Jurkat, Clone E6-1 (cell line): ENCODE measurements around the gene CCNQ.
A peak's percentile ranks its signal among the peaks of the same experiment; 100 is the strongest.

Experiments used
- DNase-seq: peaks from one replicate; pipeline ENCODE4 v3.0.0-alpha.2; 2011; ENCODE audit warnings: low read depth, low spot score
- H3K4me3 ChIP-seq: 2 replicates; pipeline ENCODE4 v1.5.1; 2011; ENCODE audit warnings: mild to moderate bottlenecking, low read length, control low read depth, moderate library complexity

Gene CCNQ

DNA sequence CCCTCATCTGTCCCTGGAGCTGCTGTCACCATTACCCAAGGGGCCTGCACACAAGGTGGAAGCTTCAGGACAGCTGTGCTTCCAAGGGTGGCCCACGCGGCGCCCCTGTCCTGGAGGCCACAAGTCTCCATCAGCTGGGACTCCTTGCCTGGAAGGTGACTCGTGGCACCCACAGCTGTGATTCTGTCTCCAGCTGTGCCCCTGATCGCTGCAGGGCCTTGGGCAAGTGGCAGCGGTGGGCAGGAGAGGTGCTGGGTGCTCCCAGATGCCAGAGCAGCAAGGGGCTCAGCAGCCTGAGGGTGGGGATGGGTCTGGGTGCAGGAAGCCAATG, 39.1 kb upstream of the CCNQ start:
- no peak for DNase-seq
- H3K4me3 ChIP-seq = no peak overlapping the region

DNA sequence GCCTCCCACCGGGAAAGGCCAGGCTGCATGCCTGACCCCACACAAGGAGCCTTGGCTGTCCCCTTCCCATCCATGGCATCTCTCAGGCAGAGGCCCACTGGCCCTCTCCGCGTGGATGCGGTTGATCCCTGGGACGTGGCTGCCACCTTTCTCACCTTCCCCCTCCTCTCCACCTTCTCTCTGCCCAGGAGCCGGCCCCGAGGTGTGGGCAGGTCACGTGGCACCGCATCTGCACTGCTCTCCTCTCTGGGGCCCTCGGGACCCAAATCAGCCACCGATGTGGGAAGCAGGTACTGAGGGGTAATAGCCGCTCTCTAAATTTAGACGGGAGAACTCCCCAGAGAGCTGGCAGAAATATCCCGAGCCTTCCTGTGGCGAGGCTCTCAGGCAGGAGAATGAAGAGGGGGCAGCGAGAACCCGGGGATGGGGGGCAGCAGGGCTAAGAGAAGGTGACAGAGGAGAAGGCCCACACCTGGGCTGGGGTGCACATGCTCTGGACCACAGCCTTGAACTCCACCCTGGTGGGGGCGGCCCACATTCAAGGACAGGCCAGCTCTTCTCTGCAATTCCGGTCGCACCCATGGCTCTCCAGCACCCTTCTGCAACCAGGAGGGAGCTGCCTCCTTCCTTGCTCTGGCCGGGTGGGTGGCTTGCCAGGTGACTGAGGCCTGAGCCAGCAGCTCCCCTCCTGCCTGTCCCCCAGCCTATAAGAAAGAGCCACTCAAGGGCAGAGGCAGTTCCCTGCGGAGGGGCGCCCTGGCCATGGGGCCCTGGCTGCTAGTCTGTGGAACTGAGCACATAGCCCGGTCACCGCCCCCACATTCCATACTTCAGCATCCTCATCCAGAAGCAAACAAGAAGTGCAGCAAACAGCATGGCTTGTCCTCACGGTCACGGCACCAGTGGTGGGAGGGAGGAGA, 38.4 kb upstream of the CCNQ start:
- no peak for DNase-seq
- no peak overlapping the region for H3K4me3 ChIP-seq

DNA sequence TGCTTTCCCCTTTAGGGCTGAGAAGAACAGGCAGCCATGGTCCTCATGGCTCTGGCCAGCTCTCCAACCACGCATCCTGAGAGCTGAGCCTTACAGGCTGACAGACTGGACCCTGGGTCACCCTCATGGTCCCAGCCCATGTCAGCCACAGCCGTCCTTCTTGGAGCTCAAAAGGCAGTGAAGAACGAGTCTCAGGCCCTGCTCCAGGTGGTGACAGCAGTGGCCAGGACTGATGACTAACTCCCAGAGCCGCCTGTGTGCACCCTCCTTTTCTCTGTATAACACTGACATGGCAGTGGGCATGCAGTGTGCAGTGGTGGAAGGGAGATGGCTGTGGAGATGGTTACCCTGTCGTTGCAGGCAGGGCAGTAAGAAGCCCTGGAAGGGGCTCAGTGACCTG, 37.8 kb upstream of the CCNQ start:
- H3K4me3 ChIP-seq = no peak overlapping the region
- no peak for DNase-seq

DNA sequence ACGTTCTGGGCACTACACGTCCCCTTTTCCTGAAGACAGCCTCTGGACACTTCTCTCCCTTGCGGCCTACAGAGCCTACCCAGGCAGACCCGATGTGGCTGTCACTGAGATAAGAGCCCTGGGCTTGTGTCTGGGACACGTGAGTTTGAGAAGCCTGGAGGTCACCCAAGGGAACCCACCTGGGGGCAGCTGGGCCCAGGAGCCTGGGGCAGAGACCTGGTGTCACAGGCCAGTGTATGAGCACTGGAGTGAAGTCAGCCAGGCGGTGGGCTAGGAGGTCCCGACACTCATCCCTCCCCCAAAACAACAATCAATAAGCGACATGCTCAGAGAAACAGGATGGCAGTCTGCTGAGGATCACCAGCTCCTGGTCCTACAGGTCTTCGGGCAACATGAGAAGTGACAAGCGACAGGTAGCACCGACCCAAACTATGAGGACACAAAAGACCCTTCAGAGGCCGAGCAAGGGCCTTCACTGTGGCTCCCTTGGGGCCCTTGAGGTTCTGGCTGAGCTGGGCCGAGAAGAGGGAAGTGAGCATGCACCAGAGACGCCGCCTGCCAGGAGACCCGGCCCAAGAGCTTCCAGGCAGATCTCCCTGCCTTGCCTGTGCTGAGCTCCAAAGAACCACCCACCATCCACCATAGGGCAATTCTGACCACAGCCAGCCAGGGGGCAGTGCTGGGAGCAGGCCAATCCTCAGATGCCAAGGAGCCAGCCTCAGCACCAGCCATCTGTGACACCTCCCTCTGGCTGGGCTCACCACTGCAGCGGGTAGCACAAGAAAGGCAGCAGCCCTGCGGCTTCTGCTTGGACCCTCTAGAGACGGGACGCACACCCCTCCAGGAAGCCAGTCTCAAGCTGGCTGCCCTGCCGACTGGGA, 37.1 kb upstream of the CCNQ start:
- DNase-seq = peak; percentile 18
- H3K4me3 ChIP-seq = no peak overlapping the region

DNA sequence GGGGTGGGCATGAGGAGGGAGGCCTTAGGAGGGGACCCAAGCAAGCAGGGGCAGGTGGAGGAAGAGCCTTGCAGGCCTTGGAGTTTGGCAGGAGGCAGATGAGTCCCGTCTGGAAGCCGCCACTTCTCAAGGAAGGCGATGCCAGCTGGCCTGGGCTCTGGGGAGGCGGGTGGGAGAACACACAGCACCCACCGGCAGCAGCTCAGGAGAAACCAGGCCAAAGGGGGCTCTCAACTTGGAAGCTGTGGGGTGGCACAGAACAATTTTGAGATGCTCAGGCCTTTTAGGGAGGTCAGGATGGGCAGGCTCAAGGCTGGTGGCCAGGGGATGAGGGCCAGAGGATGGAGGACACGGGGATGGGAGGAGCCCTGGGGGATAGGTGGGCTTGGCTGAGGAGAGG, 36.4 kb upstream of the CCNQ start:
- no peak overlapping the region for H3K4me3 ChIP-seq
- DNase-seq = no peak

DNA sequence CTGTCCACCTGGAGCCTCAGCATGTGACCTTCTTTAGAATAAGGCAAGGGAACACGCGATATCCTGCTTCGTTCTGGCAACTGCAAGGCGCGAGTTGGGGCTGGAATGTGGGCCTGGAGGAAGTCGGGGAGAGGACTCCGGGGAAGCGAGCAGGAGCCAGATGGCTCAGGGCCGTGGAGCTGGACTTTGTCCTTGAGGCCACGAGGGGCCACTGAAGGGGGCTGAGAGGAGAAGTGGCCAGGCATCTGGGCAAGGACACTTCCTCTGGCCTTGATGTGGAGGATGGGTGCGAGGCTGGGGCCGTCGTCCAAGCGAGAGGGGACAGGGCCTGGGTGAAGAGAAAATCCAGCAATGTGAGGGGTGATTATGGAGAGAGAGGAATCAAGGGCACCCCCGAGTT, 35.9 kb upstream of the CCNQ start:
- no peak overlapping the region for H3K4me3 ChIP-seq
- no peak for DNase-seq

DNA sequence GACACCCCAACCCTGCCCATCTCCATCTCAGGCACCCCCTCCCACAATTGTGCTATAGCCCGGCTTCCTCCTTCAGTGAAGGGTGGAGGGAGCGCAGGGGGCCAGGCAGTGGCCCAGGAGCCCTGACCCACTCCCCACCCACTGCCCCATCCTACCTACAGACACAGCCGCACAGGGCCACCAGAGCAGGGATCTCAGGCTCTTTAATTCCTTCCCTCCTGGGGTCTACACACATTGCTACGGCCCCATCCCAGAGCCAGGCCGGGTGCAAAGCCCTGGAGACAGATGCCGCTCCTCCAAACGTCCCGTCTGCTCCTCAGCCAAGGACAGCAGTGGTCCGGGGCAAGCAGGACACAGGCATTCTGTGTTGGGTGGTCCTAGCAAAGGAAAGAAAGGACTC, 35.3 kb upstream of the CCNQ start:
- no peak overlapping the region for H3K4me3 ChIP-seq
- DNase-seq = no peak

DNA sequence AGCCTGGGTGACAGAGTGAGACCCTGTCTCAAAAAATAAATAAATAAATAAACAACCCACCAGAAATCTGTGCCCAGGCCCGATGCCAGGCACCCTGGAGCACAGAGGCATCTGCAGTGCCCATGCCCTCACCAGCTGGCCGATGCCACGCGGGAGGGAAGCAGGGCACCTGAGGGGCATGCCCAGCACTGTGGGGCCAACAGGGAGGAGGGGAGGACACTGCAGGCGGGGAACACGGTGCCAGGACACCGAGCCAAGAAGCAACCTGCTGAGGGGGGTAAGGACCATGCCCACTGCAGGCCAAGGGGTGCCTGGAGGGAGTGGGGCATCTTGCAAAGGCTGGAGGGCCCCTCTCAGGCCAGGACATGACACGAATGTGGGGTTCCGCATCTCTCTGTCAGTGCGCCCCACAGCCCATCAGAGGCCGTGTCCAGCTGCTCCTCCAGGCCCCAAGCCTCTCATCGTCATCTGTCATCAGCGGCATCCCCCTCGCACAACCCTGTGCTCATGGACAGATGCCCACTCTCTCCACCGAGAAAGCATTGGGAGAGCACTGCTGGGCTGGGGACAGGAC, 34.8 kb upstream of the CCNQ start:
- no peak for DNase-seq
- H3K4me3 ChIP-seq = no peak overlapping the region

DNA sequence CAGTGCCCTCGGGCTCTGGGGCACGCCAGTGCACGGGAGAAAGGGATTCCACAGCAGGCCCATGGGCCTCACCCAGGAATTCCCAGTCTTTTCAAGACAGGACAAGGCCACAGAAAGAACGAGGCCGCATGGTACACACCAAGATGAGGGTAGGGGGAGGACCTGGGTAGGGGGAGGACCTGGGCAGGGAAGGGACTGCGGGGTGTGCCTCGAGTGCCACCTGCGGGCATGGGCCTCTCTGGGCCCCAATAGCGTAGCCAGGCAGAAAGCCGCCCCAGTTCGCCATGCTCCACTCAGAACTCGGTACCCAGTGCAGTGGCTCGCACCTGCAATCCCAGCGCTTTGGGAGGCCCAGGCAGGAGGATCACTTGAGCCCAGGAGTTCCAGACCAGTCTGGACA, 34.1 kb upstream of the CCNQ start:
- H3K4me3 ChIP-seq = no peak overlapping the region
- no peak for DNase-seq

DNA sequence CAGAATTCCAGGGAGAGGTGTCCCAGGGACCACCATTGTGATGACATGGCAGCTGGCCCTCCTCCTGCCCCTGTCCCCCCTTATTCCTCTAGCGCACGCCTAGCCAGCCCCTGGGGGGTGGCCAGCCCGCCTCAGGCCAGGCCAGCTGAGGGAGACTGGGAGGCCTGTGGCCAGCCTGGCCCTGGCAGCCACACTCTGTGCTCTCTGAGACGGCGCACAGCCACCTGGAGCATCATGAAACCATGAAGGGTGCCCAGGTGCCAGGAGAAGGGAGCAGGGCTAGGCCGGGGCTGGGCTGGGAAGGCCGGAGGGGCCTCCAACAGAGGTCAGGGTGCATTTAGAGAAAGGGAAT, 33.6 kb upstream of the CCNQ start:
- DNase-seq = no peak
- H3K4me3 ChIP-seq = no peak overlapping the region

DNA sequence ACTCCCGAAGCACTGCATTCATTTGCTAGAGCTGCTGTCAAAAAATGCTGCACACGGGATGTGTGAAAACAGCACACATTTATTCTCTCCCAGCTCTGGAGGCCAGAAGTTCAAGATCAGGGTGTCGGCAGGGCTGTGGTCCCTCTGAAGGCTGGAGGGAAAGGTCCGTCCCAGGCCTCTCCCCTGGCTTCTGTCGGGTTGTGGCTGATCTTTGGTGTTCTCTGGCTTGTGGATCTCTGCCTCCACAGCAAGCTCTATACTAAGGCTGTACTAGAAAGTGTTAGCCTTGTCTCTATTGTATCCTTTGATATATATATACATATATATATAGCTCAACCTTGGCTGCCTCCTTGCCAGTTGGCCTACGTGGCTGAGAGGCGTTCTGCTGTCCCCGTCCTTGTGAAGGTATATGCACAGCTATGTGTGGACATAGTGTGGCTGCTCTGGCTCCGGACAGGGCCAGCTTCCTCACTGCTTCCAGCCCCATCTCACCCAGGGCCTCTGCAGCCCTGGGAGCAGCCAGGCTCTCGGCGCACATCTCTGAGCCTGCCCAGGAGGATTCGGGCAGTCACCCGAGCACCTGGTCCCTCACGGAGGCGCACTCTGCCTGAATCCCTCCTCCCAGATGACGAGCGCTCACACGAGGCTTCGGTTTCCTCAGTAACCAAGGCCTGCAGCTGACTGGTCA, 33.1 kb upstream of the CCNQ start:
- DNase-seq = no peak

DNA sequence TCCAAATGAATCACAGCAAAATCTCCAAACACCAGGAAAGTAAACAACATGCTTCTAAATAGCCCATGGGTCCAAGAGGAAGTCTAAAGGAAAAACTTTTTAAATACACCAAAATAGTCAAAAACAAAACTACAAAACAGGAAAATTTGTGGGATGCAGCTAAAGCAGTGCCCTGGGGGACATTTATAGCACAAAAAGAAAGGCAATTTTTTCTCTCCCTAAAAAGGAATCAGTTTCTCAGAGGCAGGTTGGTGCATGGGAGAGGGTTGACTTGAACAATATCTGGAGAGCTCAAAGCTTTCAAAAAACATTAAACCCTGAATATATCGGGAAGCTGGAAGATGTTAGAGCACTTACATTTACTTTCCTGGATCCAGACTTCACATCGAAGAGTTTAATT, 32.4 kb upstream of the CCNQ start:
- no peak overlapping the region for H3K4me3 ChIP-seq
- no peak for DNase-seq

More for the DNA sequence above, 33.1 kb upstream of the CCNQ start:
- H3K4me3 ChIP-seq = no peak overlapping the region

DNA sequence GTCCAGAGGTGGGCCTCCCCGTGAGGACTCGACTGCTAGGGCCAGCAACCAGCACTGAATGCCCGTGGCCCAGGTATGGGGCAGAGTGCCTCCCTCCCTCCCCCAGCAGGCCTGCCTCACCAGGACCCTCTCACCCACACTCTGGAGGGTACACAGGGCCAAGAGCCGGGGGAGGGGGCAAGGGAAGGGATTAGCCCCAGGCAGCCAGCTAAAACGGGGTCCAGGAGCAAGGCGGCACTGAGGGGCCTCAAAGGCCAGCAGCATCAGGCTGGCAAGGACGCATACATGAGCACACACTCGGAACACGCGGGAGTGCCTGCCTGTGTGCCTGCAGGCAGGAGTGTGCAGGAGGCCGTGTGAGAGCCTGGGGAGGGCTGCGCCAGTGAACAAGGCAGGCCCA, 29.7 kb upstream of the CCNQ start:
- H3K4me3 ChIP-seq = no peak overlapping the region
- no peak for DNase-seq

DNA sequence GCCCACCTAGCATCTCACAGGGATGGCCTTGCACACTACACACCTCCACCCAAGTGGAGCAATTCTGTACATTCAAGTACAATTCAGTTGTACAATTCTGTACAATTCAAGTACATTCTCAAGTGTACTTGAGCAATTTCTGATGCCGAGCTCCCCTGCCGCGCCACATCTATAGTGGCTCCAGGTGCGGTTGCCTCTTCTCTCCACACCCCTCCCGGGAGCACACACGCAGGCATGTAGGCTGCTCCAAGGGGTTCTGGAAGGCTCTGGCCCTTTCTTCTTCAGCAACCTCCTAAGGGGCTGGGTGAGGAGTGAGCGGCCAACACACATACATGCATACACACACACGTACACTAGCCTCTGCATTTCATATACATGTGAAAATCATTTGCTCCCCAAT, 29.2 kb upstream of the CCNQ start:
- DNase-seq = no peak
- H3K4me3 ChIP-seq = no peak overlapping the region

DNA sequence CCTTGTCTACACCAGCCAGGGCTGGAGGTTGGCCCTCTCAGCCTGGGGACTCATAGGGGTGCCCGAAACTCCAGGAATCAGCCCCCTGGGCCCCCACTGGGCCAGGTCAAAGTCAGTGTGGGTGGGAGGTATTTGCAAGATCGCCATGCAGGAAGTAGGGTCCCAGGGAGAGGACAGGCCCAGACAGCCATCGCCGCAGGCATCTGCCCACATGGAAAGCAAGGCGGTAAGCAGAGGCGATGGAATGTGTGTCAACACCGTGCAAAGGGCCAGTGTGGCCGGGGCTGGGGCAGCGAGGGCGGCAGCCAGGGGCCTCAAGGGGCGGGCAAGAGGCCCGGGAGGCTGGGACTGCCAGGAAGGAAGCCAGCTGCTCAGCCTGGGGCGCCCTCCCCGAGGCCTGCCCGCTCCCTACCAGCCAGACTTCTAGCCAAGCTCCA, 28.8 kb upstream of the CCNQ start:
- no peak for DNase-seq
- H3K4me3 ChIP-seq = no peak overlapping the region

DNA sequence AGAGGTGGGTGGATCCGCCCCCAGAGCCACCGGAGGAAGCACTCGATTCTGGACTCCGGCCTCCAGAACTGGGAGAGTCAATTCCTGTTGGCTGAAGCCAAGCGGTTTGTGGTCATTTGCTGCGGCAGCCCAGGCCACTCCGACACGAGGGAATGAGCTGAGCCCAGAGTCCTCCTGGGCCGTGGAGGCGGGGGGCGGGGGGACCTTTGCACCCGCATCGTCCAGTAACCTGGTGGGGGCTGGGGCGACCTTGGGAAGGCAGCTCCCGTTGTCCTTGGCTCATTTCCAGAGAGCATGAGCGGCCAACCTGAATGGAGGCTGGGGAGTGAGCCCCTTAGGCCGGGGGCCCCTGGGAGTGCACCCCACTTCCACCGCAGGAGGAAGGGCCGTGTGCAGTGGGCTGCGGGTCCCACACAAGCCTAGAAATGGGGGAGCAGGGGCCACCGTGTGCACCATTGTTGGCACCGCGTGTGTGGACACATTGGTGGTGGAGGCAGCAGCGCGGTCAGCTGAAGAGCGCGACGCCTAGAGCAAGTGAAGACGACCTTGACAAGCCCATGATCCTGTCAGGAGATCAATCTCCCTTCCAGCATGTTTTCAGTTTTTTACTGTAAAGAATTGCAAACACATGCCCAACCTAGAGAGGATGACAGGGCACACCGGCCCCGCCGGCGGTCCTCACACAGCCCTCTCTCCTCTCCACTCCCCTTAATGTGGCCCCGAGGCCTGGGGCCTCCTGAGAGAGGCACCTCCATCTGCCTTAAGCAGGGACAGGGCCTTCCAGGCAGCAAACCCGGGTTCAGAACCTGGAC, 28.1 kb upstream of the CCNQ start:
- DNase-seq = no peak
- no peak overlapping the region for H3K4me3 ChIP-seq

DNA sequence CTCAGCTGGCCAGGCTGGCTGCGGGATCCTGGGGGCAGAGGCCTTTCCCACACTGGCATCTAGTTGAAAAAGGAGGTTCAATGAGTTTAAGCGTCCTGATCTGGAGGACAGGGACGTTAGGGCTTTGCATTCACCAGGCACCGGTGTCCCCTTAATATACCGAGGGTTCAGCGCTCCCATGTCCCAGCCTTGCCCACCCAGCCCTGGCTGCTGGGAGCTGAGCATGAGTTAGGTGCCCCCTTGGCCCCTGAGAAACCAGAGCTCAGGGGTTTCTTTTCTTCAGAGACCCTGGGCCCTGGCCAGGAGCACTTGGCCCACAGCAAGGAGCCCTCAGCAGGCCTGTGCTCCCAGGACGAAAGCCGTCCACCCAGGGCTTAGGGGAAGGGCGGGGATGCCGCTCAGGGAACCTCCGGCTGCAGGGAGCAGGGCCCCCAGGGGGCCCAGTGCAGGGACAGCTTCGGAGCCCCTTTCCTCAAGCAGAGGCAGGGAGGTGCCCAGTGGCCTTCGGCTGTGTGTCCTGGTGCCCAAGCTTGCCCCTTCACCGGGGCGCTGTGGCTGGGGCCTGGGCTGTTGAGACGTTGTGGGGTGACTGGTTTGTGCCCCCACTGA, 27.2 kb upstream of the CCNQ start:
- DNase-seq = no peak
- no peak overlapping the region for H3K4me3 ChIP-seq

DNA sequence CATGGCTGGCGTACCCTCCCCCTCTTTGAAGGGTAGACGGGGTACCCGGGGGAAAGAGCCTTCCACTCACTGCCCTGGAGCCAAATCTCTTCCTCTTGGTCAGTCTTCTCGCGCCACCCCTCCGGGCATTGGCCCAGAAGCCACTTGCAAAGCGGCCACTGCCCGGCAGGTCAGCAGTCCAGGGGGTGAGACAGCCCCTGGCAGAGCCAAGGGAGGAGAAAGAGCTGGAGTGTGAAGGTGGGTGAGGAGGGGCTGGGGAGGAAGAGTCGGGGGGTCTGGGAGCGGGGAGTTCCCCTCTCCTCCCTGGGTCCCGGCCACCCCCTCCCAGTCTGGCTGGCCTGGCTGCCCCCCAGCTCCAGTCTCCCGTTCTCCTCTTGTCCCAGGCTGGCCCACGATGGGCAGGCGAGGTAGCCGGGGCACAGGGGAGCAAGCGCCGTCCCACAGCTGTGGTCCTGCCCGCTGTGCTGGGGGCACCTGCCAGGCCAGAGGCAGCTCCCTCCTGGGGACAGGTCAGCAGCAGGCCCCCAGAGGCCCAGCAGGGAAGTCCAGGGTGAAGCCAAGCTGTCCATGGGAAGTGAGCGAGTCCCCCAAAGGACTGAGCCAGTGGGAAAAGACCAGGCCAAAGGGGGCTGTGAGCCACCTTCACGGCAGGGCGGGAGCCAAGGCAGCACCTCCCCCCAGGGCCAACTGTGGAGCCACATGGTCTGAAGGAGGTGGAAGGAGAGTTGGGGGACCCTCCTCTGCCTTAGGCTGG, 26.5 kb upstream of the CCNQ start:
- H3K4me3 ChIP-seq = no peak overlapping the region
- DNase-seq = no peak
